ENCODE measurements around the gene PYGM.

DNA sequence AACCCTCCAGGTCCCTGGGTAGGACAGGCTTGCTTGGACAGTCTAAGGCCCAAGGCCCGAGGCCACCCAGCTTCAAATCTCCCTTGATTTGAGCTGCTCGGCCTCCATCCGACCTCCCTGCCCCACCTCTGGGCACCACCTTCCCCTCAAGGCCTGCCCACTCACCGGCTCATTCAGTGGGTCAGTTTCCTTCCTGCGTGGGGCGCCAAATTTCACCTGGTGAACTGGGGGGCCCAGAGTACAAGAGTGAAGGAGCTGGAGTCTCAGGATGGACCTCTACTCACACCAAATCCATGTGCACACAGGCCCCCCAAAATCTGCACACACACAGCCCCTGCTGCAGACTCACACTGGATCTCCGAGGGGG is 39.5 kb upstream of the PYGM start:
- no peak for TF ChIP-seq ZBTB21 (CRISPR knock-in tag; IDR thresholded peaks at IDR 0.05; ENCODE audit: borderline replicate concordance)
- no peak for TF ChIP-seq NR2C2 (CRISPR knock-in tag; IDR thresholded peaks at IDR 0.05)
- no peak for TF ChIP-seq CBFB (CRISPR knock-in tag; IDR thresholded peaks at IDR 0.05; ENCODE audit: low read depth)
- TF ChIP-seq, protein P1, sequence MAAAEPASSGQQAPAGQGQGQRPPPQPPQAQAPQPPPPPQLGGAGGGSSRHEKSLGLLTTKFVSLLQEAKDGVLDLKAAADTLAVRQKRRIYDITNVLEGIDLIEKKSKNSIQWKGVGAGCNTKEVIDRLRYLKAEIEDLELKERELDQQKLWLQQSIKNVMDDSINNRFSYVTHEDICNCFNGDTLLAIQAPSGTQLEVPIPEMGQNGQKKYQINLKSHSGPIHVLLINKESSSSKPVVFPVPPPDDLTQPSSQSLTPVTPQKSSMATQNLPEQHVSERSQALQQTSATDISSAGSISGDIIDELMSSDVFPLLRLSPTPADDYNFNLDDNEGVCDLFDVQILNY (CRISPR knock-in tag; IDR thresholded peaks at IDR 0.05) = no peak
- TF ChIP-seq, protein P2, sequence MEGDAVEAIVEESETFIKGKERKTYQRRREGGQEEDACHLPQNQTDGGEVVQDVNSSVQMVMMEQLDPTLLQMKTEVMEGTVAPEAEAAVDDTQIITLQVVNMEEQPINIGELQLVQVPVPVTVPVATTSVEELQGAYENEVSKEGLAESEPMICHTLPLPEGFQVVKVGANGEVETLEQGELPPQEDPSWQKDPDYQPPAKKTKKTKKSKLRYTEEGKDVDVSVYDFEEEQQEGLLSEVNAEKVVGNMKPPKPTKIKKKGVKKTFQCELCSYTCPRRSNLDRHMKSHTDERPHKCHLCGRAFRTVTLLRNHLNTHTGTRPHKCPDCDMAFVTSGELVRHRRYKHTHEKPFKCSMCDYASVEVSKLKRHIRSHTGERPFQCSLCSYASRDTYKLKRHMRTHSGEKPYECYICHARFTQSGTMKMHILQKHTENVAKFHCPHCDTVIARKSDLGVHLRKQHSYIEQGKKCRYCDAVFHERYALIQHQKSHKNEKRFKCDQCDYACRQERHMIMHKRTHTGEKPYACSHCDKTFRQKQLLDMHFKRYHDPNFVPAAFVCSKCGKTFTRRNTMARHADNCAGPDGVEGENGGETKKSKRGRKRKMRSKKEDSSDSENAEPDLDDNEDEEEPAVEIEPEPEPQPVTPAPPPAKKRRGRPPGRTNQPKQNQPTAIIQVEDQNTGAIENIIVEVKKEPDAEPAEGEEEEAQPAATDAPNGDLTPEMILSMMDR (IDR thresholded peaks at IDR 0.05) = no peak
